HepG2 (cell line): Measurements from ENCODE around the gene TJP3. TPM values are rescaled to one million over a fixed set of nuclear protein-coding genes. Genes with fewer than 3 reads are reported as not detected.

Experiments used
- ASH2L ChIP-seq: fragments of 300-600, 200-600 bp; sonication (generic); IDR thresholded peaks from 2 replicates; pipeline ENCODE4 v1.7.0; 2017; ENCODE audit warnings: low read depth, mild to moderate bottlenecking, moderate library complexity, mixed read lengths, low read length; ENCODE audit not compliant: insufficient read length
- CREBL2 ChIP-seq: sonication (generic); formaldehyde crosslinking; IDR thresholded peaks from 2 replicates; pipeline ENCODE4 v1.8.1; 2023; ENCODE audit warnings: missing genetic modification reagents, mild to moderate bottlenecking, borderline replicate concordance
- ELK4 ChIP-seq: sonication (generic); formaldehyde crosslinking; IDR thresholded peaks from 2 replicates; pipeline ENCODE4 v1.9.0; 2021; ENCODE audit warnings: missing genetic modification reagents, borderline replicate concordance
- HNRNPK ChIP-seq: fragments of 200-400 bp; formaldehyde crosslinking; IDR thresholded peaks from 2 replicates; pipeline ENCODE4 v1.6.1; 2018; ENCODE audit warnings: low read length, low read depth, moderate library complexity, mild to moderate bottlenecking; ENCODE audit not compliant: poor library complexity, severe bottlenecking
- IKZF5 ChIP-seq: IDR thresholded peaks from 2 replicates; pipeline ENCODE4 v1.6.1; 2018; ENCODE audit warnings: missing genetic modification reagents, mild to moderate bottlenecking, missing compliant biosample characterization
- JUND ChIP-seq: sonication (generic); formaldehyde crosslinking; IDR thresholded peaks from 2 replicates; pipeline ENCODE4 v1.8.0; 2022; ENCODE audit warnings: mild to moderate bottlenecking, missing genetic modification reagents
- KAT2B ChIP-seq: fragments of 150-350 bp; IDR thresholded peaks from 2 replicates; pipeline ENCODE4 v1.6.1; 2014; ENCODE audit warnings: low read depth, low read length, borderline replicate concordance
- MLLT10 ChIP-seq: sonication (generic); formaldehyde crosslinking; IDR thresholded peaks from 2 replicates; pipeline ENCODE4 v1.4.0; 2020; ENCODE audit warnings: missing genetic modification reagents
- MLX ChIP-seq: IDR thresholded peaks from 2 replicates; pipeline ENCODE4 v1.6.1; 2016
- NFE2L2 ChIP-seq: fragments of 150-350 bp; IDR thresholded peaks from 2 replicates; pipeline ENCODE4 v1.6.1; 2014; ENCODE audit warnings: low read length
- NRL ChIP-seq: sonication (generic); formaldehyde crosslinking; IDR thresholded peaks from 2 replicates; pipeline ENCODE4 v1.5.0; 2020; ENCODE audit warnings: missing genetic modification reagents, mild to moderate bottlenecking, moderate library complexity, borderline replicate concordance
- RXRA ChIP-seq: sonication (generic); formaldehyde crosslinking; IDR thresholded peaks from 2 replicates; pipeline ENCODE4 v1.5.1; 2020; ENCODE audit warnings: missing genetic modification reagents
- TAF1 ChIP-seq: sonication (generic); formaldehyde crosslinking; IDR thresholded peaks from 2 replicates; pipeline ENCODE4 v1.4.0; 2020; ENCODE audit warnings: missing genetic modification reagents
- TBP ChIP-seq: sonication (generic); formaldehyde crosslinking; IDR thresholded peaks from 2 replicates; pipeline ENCODE4 v1.5.0; 2020; ENCODE audit warnings: missing genetic modification reagents
- THAP9 ChIP-seq: sonication (generic); formaldehyde crosslinking; IDR thresholded peaks from 2 replicates; pipeline ENCODE4; 2020; ENCODE audit warnings: missing genetic modification reagents, mild to moderate bottlenecking, borderline replicate concordance
- U2AF1 ChIP-seq: fragments of 200-400 bp; formaldehyde crosslinking; optimal IDR thresholded peaks from 2 replicates; pipeline ENCODE3; 2017; ENCODE audit warnings: mild to moderate bottlenecking, low read depth, low read length
- ZFP41 ChIP-seq: sonication (generic); formaldehyde crosslinking; IDR thresholded peaks from 2 replicates; pipeline ENCODE4 v1.4.0; 2020; ENCODE audit warnings: mild to moderate bottlenecking, missing genetic modification reagents, borderline replicate concordance
- ZFP82 ChIP-seq: sonication (generic); formaldehyde crosslinking; IDR thresholded peaks from 2 replicates; pipeline ENCODE4 v1.5.1; 2020; ENCODE audit warnings: mild to moderate bottlenecking, missing genetic modification reagents, borderline replicate concordance
- ZNF121 ChIP-seq: sonication (generic); formaldehyde crosslinking; IDR thresholded peaks from 2 replicates; pipeline ENCODE4 v1.5.0; 2020; ENCODE audit warnings: mild to moderate bottlenecking, missing genetic modification reagents
- ZNF138 ChIP-seq: sonication (generic); formaldehyde crosslinking; IDR thresholded peaks from 2 replicates; pipeline ENCODE4 v1.5.0; 2020; ENCODE audit warnings: mild to moderate bottlenecking, low read depth, missing genetic modification reagents
- ZNF230 ChIP-seq: sonication (generic); formaldehyde crosslinking; IDR thresholded peaks from 2 replicates; pipeline ENCODE4 v1.4.0; 2020; ENCODE audit warnings: mild to moderate bottlenecking, missing genetic modification reagents
- ZNF468 ChIP-seq: sonication (generic); formaldehyde crosslinking; IDR thresholded peaks from 2 replicates; pipeline ENCODE4 v1.8.0; 2022; ENCODE audit warnings: mild to moderate bottlenecking, moderate library complexity, missing genetic modification reagents
- polyA plus RNA-seq, 8 experiments: library from polyadenylated mRNA; depleted of rRNA in 3 of 8; stranded (reverse) in 7 of 8; unstranded in 1 of 8; fragments of >200 nt; fragmentation: Illumina TruSeq in 4 of 8; extraction: Trizol in 4 of 8; gene quantifications; 2 replicates each; pipeline versions ENCODE4 v1.2.1 to v1.2.3, GENCODE V29; 2011 to 2016; ENCODE audit warnings: low read depth in 4 of 8, missing spikeins in 1 of 8, mixed read lengths in 1 of 8; ENCODE audit not compliant: insufficient read depth in 1 of 8
- total RNA-seq, 5 experiments: library from RNA; depleted of rRNA; stranded (reverse); fragments of >200 nt; fragmentation: Illumina TruSeq; extraction: Trizol; gene quantifications; 2 replicates each; pipeline ENCODE4 v1.2.3, GENCODE V29; 2016; ENCODE audit warnings: low read depth in 1 of 5

The TJP3 gene
- total and polyA plus RNA-seq, 2 of the 13 experiments (the other 11 are each of a cell fraction or from before 2014, with no cell fraction given), result 2.3 to 21.5 TPM

GRCh38 chr19:3762501-3763459 is 54.6 kb downstream of the TJP3 start, which contains the start of gene MRPL54 (continued):
- TF ChIP-seq ZFP82 (CRISPR knock-in tag) (no peak), MLX (CRISPR knock-in tag) (no peak; the same call in 1 of the 2 replicates), ELK4 (CRISPR knock-in tag) (no peak), ZFP41 (peak; percentile 41; the same call in 1 of the 2 replicates), NRL (CRISPR knock-in tag) (no peak; the same call in 1 of the 2 replicates), ASH2L (peak; percentile 64), TAF1 (CRISPR knock-in tag) (peak; percentile 84), RXRA (peak; percentile 67), ZNF138 (CRISPR knock-in tag) (0 out of 2 replicates have a peak, but pooled peaks have one; percentile 75), U2AF1 (no peak), HNRNPK (no peak), JUND (CRISPR knock-in tag) (no peak), NFE2L2 (no peak), ZNF121 (no peak), IKZF5 (CRISPR knock-in tag) (no peak; the same call in none of the 2 replicates), ZNF468 (CRISPR knock-in tag) (no peak), TBP (CRISPR knock-in tag) (no peak), CREBL2 (peak; percentile 74; the same call in 1 of the 2 replicates), THAP9 (CRISPR knock-in tag) (peak; percentile 98), KAT2B (no peak), ZNF230 (CRISPR knock-in tag) (0 out of 2 replicates have a peak, but pooled peaks have one; percentile 29), MLLT10 (CRISPR knock-in tag) (no peak)
